OCI-M1 (cell line): ENCODE data around the gene RBM47.
A peak's percentile ranks its signal among the peaks of the same experiment; 100 is the strongest.

Source experiments
- DNase-seq: peaks from one replicate; lab custom pipeline; 2025; lab: John Stamatoyannopoulos, UW

Gene RBM47

GRCh38 chr4:40623707-40624106, 6.0 kb downstream of the RBM47 start:
- DNase-seq, result no peak

GRCh38 chr4:40622913-40623312, 6.8 kb downstream of the RBM47 start:
- no peak for DNase-seq

- peak; percentile 96 for DNase-seq
These were observed 7.8 kb downstream of the RBM47 start for GRCh38 chr4:40621592-40622512.

- DNase-seq, result no peak
These were observed 8.5 kb downstream of the RBM47 start for GRCh38 chr4:40621229-40621591.

- DNase-seq, result no peak
These were observed 10.1 kb downstream of the RBM47 start for GRCh38 chr4:40619600-40619999.

GRCh38 chr4:40617872-40618271, 11.8 kb downstream of the RBM47 start:
- DNase-seq, result no peak

- DNase-seq, result no peak
These were observed 15.6 kb downstream of the RBM47 start for GRCh38 chr4:40614031-40614430.

- DNase-seq, result no peak
These were observed 16.2 kb downstream of the RBM47 start for GRCh38 chr4:40613456-40613855.

- DNase-seq, result no peak
These were observed 16.8 kb downstream of the RBM47 start for GRCh38 chr4:40612831-40613230.

GRCh38 chr4:40612283-40612682, 17.4 kb downstream of the RBM47 start:
- no peak for DNase-seq

GRCh38 chr4:40608628-40609027, 21.0 kb downstream of the RBM47 start:
- no peak for DNase-seq

- no peak for DNase-seq
These were observed 22.4 kb downstream of the RBM47 start for GRCh38 chr4:40607221-40607620.

GRCh38 chr4:40606239-40606767, 23.4 kb downstream of the RBM47 start:
- DNase-seq, result no peak

GRCh38 chr4:40603281-40603680, 26.4 kb downstream of the RBM47 start:
- DNase-seq, result no peak

GRCh38 chr4:40601641-40602040, 28.0 kb downstream of the RBM47 start:
- no peak for DNase-seq

- DNase-seq, result no peak
These were observed 28.8 kb downstream of the RBM47 start for GRCh38 chr4:40600850-40601249.

- no peak for DNase-seq
These were observed 30.2 kb downstream of the RBM47 start for GRCh38 chr4:40599431-40599830.

GRCh38 chr4:40596522-40596921, 33.1 kb downstream of the RBM47 start:
- DNase-seq, result no peak

GRCh38 chr4:40595981-40596380, 33.7 kb downstream of the RBM47 start:
- DNase-seq, result no peak

- DNase-seq, result no peak
These were observed 35.1 kb downstream of the RBM47 start for GRCh38 chr4:40594261-40595178.

- no peak for DNase-seq
These were observed 37.6 kb downstream of the RBM47 start for GRCh38 chr4:40592034-40592433.

GRCh38 chr4:40587826-40588225, 41.8 kb downstream of the RBM47 start:
- DNase-seq, result no peak

GRCh38 chr4:40587351-40587750, 42.3 kb downstream of the RBM47 start:
- no peak for DNase-seq
